GM19025 (cell line): ENCODE data around the gene APLP2.

Experiments used
- ATAC-seq: cut with Tn5 transposase; IDR thresholded peaks from one replicate; pipeline ENCODE4 v1.9.1; 2021; ENCODE audit warnings: mild to moderate bottlenecking, low read depth, moderate library complexity; ENCODE audit not compliant: unreplicated experiment

The APLP2 gene

GRCh38 chr11:130054966-130055365, 14.7 kb upstream of the APLP2 start:
- ATAC-seq = no peak

DNA sequence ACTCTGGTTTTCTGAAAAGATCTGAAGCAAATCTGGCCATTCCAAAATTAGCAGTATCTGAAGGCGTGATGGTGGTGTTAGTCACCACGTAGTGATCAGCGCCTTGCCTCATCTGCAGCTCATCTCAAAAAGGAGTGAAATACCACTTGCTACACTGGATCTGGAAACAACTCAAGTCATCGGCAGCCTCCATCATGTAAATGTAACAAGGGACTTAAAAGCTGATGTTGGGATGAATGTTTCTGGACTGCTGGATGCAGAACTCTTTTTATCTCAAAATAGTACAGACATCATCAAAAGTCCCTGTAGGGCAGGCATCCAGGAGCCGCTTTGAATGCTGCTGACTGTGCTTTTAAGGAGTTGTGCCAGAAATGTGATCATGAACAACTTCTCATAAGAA, 14.1 kb upstream of the APLP2 start:
- ATAC-seq = no peak

- no peak for ATAC-seq
Measured at GRCh38 chr11:130061017-130061416, 8.7 kb upstream of the APLP2 start.

DNA sequence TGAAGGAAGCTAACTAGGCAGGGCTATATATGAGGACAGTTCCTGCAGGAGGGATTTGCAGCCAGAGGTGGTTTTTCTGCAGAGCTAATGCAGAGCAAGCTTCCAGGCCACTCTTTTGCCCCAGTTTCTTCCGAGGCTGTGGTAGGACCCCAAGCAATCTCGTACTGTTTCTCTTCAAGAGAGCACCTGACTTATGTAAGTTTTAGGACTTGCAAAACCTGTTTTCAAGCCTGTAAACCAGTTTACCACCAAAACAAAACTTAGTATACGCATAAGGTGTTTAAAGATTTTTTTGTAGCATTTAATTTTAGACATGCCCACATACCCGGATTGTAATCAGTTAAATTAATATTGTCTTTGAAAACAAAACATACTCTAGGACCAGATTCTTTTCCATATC, 7.7 kb upstream of the APLP2 start:
- no peak for ATAC-seq

DNA sequence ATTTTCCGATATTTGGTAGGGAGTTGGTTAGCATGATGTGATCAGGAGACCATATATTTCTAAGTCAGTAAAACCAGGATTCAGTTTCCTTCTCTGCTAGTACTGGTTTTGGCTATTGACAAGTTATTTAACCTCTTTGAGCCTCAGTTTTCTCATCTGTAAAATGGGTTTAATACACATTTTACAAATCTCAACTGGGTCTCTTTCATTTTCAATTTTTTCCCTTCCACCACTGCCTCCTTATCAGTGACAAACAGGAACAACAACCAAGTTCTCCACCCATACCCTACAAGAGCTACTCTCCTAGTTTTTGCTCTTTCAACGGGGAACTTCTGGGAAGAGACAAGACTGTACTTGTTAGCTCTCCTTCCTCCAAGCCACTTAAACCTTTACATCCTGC, 6.2 kb upstream of the APLP2 start:
- no peak for ATAC-seq

DNA sequence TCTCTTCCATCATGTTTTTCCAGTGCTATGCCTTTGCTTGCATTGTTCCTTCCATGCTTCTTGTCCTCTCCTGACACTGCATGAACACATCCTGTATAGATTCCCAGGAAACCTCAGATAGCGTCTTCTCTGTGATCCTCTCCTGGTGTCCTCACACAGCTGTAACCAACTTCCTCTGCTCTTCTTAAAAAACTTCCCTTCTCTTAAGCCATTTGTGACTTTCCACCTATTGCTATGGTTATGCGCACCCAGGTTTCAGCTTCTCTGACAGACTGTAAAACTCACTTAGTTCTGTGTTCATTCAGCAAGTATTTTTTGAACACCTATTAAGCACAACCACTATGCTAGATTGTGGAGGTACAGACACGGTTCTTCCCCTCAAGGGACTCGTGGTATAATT, 5.1 kb upstream of the APLP2 start:
- ATAC-seq = no peak

DNA sequence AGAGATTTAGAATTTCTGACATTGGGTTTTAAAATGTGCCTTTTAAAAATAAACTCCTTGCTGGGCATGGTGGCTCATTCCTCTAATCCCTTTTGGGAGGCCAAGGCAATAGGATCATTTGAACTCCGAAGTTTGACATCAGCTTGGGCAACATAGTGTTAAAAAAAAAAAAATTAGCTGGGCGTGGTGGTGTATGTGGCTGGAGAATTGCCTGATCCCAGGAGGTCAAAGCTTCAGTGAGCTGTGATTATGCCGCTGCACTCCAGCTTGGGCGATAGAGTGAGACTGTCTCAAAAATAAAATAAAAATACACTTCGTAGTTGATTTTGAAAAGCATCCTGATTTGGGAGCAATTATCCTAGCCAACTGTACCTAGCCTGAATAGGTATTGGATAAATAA, 3.4 kb upstream of the APLP2 start:
- no peak for ATAC-seq

DNA sequence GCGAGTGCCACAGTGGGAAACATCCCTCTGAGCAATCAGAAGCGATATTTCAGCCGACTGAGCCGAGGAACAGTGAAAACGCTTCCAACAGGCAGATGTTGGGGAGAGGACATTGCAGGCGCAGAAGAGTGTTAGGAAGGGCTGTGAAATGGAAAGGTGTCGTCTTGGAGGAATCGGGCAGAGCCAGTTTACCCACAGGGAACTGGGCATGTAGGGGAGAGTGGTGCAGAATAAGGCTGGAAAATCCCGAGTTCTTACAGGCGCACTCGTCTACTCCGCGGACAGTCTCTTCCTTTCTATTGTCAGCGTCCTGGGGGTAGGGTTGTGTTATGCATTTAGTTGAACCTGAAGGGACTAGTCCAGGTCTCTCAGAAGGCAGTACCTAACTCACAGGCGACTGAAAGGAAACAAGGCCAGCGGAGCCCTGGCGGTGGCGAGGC, 1.1 kb upstream of the APLP2 start:
- no peak for ATAC-seq

- peak; percentile 39 for ATAC-seq
Measured at GRCh38 chr11:130068986-130069658, 572 bp upstream of the APLP2 start.

- ATAC-seq = peak; percentile 23
Measured at GRCh38 chr11:130070109-130070845, 583 bp downstream of the APLP2 start.

GRCh38 chr11:130070846-130071200, 1.1 kb downstream of the APLP2 start:
- ATAC-seq = no peak

- ATAC-seq = no peak
Measured at GRCh38 chr11:130071211-130071712, 1.6 kb downstream of the APLP2 start.

GRCh38 chr11:130074736-130075135, 5.0 kb downstream of the APLP2 start:
- no peak for ATAC-seq

DNA sequence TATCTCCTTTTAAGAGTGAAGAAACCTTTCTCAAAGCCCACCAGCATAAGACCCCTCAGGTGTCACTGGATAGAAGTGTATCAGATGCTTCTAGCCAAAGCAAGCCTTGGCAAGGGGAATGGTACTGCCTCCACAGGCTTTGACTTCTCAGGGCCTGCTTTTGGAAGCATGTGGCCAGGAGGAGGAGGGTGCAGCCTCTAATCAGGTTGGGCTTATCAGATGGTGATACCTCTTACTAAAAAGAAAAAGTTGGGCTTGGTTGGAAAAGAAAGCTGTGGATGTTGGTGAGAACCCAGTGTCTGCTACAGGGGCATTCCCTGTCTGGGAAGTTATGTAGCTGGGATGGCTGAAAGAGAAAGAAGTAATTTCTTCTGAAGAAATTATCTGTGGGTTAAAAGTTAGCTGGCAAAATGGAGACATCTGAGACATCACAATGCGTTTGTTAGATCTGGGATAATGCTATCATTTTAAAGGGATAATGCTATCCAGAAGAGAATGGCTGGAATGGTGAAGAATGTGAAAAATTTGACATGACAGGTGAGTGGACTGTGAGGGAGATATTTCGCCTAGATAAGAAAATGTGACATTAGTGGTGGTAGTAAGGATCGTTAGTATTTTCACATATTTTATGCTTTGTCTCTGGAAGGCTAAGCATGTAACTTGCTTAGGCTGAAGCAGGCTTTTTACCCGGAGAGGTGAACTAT, 7.2 kb downstream of the APLP2 start:
- no peak for ATAC-seq

GRCh38 chr11:130077671-130078070, 8.0 kb downstream of the APLP2 start:
- no peak for ATAC-seq

- no peak for ATAC-seq
Measured at GRCh38 chr11:130078080-130078479, 8.4 kb downstream of the APLP2 start.

DNA sequence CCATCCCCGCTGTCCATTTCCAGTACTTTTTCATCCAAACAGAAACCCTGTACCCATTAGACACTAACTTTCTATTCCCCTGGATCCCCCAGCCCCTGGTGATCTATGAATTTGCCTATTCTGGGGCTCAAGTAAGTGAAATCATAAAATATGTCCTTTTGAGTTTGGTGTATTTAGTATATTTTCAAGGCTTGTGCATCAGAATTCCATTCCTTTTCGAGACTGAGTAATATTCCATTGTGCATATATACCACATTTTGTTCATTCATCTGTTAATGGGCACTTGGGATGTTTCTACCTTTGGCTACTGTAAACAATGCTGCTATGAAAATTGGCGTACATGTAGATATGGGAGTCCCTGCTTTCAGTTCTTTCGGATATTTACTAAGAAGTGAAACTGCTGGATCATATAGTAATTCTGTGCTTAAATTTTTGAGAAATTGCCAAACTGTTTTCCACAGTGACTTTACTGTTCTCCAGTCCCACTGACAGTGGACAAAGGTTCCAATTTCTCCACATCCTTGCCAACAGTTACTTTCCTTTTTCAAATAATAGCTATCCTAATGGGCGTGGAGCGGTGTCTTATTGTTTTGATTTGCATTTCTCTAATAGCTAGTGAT, 16.1 kb downstream of the APLP2 start:
- no peak for ATAC-seq

DNA sequence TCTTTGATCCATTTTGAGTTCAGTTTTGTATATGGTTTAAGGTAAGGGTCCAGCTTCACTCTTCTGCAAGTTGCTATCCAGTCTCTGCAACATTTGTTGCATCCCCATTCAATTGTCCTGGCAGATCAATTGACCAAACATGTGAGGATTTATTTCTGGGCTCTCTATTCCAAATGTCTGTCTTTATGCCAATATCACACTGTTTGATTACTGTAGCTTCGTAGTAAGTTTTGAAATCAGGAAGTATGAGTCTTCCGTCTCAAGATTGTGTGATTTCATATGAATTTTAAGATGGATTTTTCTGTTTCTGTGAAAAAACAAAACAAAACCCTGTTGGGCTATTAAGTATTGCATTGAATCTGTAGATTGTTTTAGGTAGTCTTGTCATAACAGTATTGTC, 17.0 kb downstream of the APLP2 start:
- no peak for ATAC-seq

- peak; percentile 57 for ATAC-seq
Measured at GRCh38 chr11:130087294-130087926, 17.7 kb downstream of the APLP2 start.

GRCh38 chr11:130088217-130088616, 18.5 kb downstream of the APLP2 start:
- no peak for ATAC-seq
